Measurements from ENCODE around the gene C19orf25.

The C19orf25 gene

GRCh38 chr19:1469255-1470054, 9.6 kb downstream of the C19orf25 start:
- peak overlapping the region; percentile 43 for H3K4me3 ChIP-seq (replicated peaks; ENCODE audit: low read depth, low read length)
- no peak for DNase-seq (ENCODE audit: low read depth)
- TF ChIP-seq, protein P1, sequence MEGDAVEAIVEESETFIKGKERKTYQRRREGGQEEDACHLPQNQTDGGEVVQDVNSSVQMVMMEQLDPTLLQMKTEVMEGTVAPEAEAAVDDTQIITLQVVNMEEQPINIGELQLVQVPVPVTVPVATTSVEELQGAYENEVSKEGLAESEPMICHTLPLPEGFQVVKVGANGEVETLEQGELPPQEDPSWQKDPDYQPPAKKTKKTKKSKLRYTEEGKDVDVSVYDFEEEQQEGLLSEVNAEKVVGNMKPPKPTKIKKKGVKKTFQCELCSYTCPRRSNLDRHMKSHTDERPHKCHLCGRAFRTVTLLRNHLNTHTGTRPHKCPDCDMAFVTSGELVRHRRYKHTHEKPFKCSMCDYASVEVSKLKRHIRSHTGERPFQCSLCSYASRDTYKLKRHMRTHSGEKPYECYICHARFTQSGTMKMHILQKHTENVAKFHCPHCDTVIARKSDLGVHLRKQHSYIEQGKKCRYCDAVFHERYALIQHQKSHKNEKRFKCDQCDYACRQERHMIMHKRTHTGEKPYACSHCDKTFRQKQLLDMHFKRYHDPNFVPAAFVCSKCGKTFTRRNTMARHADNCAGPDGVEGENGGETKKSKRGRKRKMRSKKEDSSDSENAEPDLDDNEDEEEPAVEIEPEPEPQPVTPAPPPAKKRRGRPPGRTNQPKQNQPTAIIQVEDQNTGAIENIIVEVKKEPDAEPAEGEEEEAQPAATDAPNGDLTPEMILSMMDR (IDR thresholded peaks at IDR 0.05; ENCODE audit: low read length, missing control alignments): no peak

GRCh38 chr19:1468821-1469254, 10.2 kb downstream of the C19orf25 start:
- DNase-seq (ENCODE audit: low read depth): peak; percentile 44
- TF ChIP-seq, protein P1 (IDR thresholded peaks at IDR 0.05; ENCODE audit: low read length, missing control alignments): no peak
- H3K4me3 ChIP-seq (replicated peaks; ENCODE audit: low read depth, low read length): peak overlapping the region; percentile 21

GRCh38 chr19:1468274-1468820, 10.7 kb downstream of the C19orf25 start:
- TF ChIP-seq, protein P1 (IDR thresholded peaks at IDR 0.05; ENCODE audit: low read length, missing control alignments): no peak

GRCh38 chr19:1467490-1468273, 11.3 kb downstream of the C19orf25 start:
- TF ChIP-seq, protein P1 (IDR thresholded peaks at IDR 0.05; ENCODE audit: low read length, missing control alignments): no peak
- H3K4me3 ChIP-seq (replicated peaks; ENCODE audit: low read depth, low read length): no peak overlapping the region
- no peak for DNase-seq (ENCODE audit: low read depth)

More at GRCh38 chr19:1468274-1468820, 10.7 kb downstream of the C19orf25 start:
- no peak for DNase-seq (ENCODE audit: low read depth)
- peak overlapping the region; percentile 3 for H3K4me3 ChIP-seq (replicated peaks; ENCODE audit: low read depth, low read length)

GRCh38 chr19:1467215-1467489, 11.9 kb downstream of the C19orf25 start:
- DNase-seq (ENCODE audit: low read depth): no peak
- no peak overlapping the region for H3K4me3 ChIP-seq (replicated peaks; ENCODE audit: low read depth, low read length)
- TF ChIP-seq, protein P1 (IDR thresholded peaks at IDR 0.05; ENCODE audit: low read length, missing control alignments): no peak

- H3K4me3 ChIP-seq (replicated peaks; ENCODE audit: low read depth, low read length): no peak overlapping the region
- no peak for DNase-seq (ENCODE audit: low read depth)
- TF ChIP-seq, protein P1 (IDR thresholded peaks at IDR 0.05; ENCODE audit: low read length, missing control alignments): no peak
These were observed 12.4 kb downstream of the C19orf25 start for GRCh38 chr19:1466461-1467214.
